PC-9 (cell line): ENCODE data around the gene DCAF4L1. TPM values are rescaled to one million over a fixed set of nuclear protein-coding genes. Genes with fewer than 3 reads are reported as not detected.

Source experiments
- BruUV-seq: library from RNA; stranded (reverse); fragments of 400-500 nt; replicated peaks from 2 replicates; lab custom pipeline; 2021; lab: Mats Ljungman, UMichigan
- CTCF ChIA-PET: fragments of 300-600 bp; sonication (Branson Sonifier 250); formaldehyde crosslinking; loops from one replicate; lab custom pipeline; 2022; ENCODE audit warnings: antibody characterized with exemption; lab: Charles Lee
- POLR2A ChIA-PET: fragments of 300-600 bp; sonication (Branson Sonifier 250); formaldehyde crosslinking; loops from one replicate; lab custom pipeline; 2022; ENCODE audit warnings: antibody characterized with exemption; ENCODE audit not compliant: unreplicated experiment; lab: Charles Lee
- DNase-seq, 2 experiments: peaks; one replicate each; pipeline versions ENCODE4 v3.0.0 to v3.0.0-alpha.2; 2015 to 2022; ENCODE audit warnings: mixed read lengths in 1 of 2
- H2AFZ ChIP-seq: fragments of 200-600 bp; sonication (generic); 2 replicates; pipeline ENCODE4 v1.8.1; 2017; ENCODE audit warnings: antibody characterized with exemption
- H3F3A ChIP-seq: fragments of 200-600 bp; sonication (generic); 2 replicates; pipeline ENCODE4 v1.8.1; 2017; ENCODE audit warnings: antibody characterized with exemption, mild to moderate bottlenecking, low read depth; ENCODE audit not compliant: insufficient read depth
- H3K27ac ChIP-seq: fragments of 200-600 bp; sonication (generic); 2 replicates; pipeline ENCODE4 v1.6.1; 2016; ENCODE audit warnings: mixed run types
- H3K27me3 ChIP-seq: fragments of 200-600 bp; sonication (generic); 2 replicates; pipeline ENCODE4 v1.6.1; 2016; ENCODE audit warnings: low read depth, mixed run types; ENCODE audit not compliant: insufficient read depth
- H3K36me3 ChIP-seq: fragments of 200-600 bp; sonication (generic); 2 replicates; pipeline ENCODE4 v1.6.1; 2016; ENCODE audit warnings: low read depth, mixed run types
- H3K4me1 ChIP-seq: fragments of 200-600 bp; sonication (generic); replicated peaks from 2 replicates; pipeline ENCODE4 v1.6.1; 2016; ENCODE audit warnings: mixed run types; ENCODE audit not compliant: insufficient read depth
- H3K4me2 ChIP-seq: fragments of 200-600 bp; sonication (generic); 2 replicates; pipeline ENCODE4 v1.6.1; 2017; ENCODE audit warnings: mixed run types
- H3K4me3 ChIP-seq: fragments of 200-600 bp; sonication (generic); 2 replicates; pipeline ENCODE4 v1.6.1; 2016; ENCODE audit warnings: mixed run types
- H3K79me2 ChIP-seq: fragments of 200-600 bp; sonication (generic); 2 replicates; pipeline ENCODE4 v1.6.1; 2017; ENCODE audit warnings: low read depth, mixed run types
- H3K9me2 ChIP-seq: fragments of 200-600 bp; sonication (generic); 2 replicates; pipeline ENCODE4 v1.8.1; 2017; ENCODE audit warnings: mild to moderate bottlenecking; ENCODE audit not compliant: insufficient read depth
- H3K9me3 ChIP-seq: fragments of 200-600 bp; sonication (generic); 2 replicates; pipeline ENCODE4 v1.8.1; 2016; ENCODE audit warnings: low read depth; ENCODE audit not compliant: insufficient read depth
- H4K20me1 ChIP-seq: fragments of 200-600 bp; sonication (generic); 2 replicates; pipeline ENCODE4 v1.8.1; 2017; ENCODE audit not compliant: insufficient read depth
- EZH2 ChIP-seq: fragments of 200-600 bp; sonication (generic); IDR thresholded peaks from 2 replicates; pipeline ENCODE4 v1.8.0; 2017; ENCODE audit warnings: antibody characterized with exemption, low read depth
- intact Hi-C: fragments of 100-400 bp; cut with micrococcal nuclease; formaldehyde crosslinking; loops from one replicate; pipeline ENCODE4 v1.10.0; 2022; ENCODE audit not compliant: unreplicated experiment
- total RNA-seq: library from RNA; stranded (reverse); gene quantifications from 2 replicates; pipeline ENCODE4 v1.2.3, GENCODE V29; 2021
- TF ChIP-seq, protein P1 (sequence below): fragments of 200-600 bp; sonication (generic); conservative IDR thresholded peaks from 2 replicates; pipeline ENCODE4 v1.6.1; 2017; ENCODE audit warnings: mixed run types, antibody characterized with exemption, mild to moderate bottlenecking, moderate library complexity

DCAF4L1 gene
- total RNA-seq, 1 experiment from 2014 or later = 0.15 TPM

DNA sequence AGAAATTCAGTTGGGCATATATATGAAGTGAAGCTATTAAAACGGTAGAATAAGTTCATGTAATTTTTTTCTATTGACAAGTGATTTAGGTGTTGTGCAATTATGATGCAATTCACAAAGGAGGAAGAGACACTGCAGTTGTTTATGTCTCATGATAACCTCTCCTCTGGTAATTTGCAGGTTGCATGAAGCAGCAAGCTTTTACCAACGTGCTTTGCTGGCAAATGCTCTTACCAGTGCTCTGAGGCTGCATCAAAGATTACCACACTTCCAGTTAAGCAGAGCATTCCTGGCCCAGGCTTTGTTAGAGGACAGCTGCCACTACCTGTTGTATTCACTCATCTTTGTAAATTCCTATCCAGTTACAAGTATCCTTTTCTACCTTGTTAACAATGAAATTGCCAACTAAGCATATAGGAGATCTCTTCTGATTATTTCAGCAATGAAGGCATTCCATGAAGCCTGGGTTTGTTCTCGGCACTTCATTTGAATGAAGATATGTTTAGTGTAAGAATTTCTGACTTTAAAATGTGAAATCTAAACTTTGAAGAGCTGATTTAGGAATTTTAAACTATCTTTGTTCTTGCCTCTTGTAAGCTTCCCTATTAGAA, 42.4 kb upstream of the DCAF4L1 start:
- Histone ChIP-seq H3K36me3 (peaks cover 41% of the 10 kb centered on the region), H3K4me1 (peaks cover 36% of the 10 kb centered on the region), H2AFZ (no peak overlapping the region), H3K9me3 (no peaks in the 10 kb centered on the region), H3K79me2 (peaks cover 75% of the 10 kb centered on the region), H3F3A (peaks cover 10% of the 10 kb centered on the region), H3K27me3 (no peaks in the 10 kb centered on the region), H3K27ac (no peak overlapping the region), H3K4me3 (no peak overlapping the region), H3K9me2 (no peaks in the 10 kb centered on the region), H4K20me1 (peaks cover 13% of the 10 kb centered on the region), H3K4me2 (peak overlapping the region; percentile 15; the same call in 1 of the 2 replicates)
- POLR2A ChIA-PET = interaction anchor here (0.5 kb wide), 1 partner anchor 20 kb away, joined by 3 read pairs; no protein-coding TSS in a partner anchor
- CTCF ChIA-PET = no interaction called here
- no TSS peak for BruUV-seq
- intact Hi-C loops = no loop called here
- peak in 1 of 2 experiments; percentile 46 for DNase-seq
- TF ChIP-seq, protein P1, sequence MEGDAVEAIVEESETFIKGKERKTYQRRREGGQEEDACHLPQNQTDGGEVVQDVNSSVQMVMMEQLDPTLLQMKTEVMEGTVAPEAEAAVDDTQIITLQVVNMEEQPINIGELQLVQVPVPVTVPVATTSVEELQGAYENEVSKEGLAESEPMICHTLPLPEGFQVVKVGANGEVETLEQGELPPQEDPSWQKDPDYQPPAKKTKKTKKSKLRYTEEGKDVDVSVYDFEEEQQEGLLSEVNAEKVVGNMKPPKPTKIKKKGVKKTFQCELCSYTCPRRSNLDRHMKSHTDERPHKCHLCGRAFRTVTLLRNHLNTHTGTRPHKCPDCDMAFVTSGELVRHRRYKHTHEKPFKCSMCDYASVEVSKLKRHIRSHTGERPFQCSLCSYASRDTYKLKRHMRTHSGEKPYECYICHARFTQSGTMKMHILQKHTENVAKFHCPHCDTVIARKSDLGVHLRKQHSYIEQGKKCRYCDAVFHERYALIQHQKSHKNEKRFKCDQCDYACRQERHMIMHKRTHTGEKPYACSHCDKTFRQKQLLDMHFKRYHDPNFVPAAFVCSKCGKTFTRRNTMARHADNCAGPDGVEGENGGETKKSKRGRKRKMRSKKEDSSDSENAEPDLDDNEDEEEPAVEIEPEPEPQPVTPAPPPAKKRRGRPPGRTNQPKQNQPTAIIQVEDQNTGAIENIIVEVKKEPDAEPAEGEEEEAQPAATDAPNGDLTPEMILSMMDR = no peak
- TF ChIP-seq EZH2 = no peak

DNA sequence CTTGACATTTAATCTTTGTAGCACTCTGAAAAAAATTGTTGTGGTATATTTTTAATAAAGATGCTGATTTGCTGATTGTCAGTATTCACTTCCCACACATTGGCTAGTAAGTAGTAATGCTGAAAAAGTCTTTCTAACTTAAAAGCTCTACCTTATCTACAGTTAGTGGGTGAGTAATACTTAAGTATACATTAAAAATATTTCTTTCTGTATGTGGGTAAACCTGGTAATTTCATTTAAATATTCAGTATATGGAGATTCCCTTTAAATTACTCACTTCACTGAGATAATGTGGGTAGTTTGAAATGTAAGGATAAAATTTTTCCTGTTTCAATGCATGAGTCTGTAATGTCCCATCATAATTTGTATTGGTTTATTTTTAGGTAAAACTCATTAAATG, 40.7 kb upstream of the DCAF4L1 start:
- no TSS peak for BruUV-seq

DNA sequence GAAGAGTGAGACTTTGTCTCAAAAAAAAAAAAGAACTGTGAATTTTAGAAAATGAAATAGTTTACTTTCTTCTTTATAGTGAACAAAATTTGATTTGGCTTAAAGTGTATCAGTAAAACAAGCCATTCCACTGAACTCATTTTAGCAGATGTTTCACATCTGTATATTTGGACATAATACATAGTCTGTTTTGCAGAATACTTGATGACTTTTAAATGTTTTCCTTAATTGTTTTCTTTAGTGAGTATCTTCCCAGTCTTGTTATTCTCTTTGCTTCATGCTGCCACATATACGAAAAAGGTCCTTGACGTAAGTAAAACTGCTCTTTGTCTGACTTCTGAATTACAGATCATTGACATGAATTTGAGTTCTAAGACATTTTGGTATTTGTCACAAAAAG, 38.0 kb upstream of the DCAF4L1 start:
- no TSS peak for BruUV-seq
- no peaks in the 10 kb centered on the region for H3K9me3 ChIP-seq
- peaks cover 45% of the 10 kb centered on the region for H3K36me3 ChIP-seq
- H3K4me1 ChIP-seq = peaks cover 11% of the 10 kb centered on the region
- no peak overlapping the region for H2AFZ ChIP-seq
- no peaks in the 10 kb centered on the region for H3K9me2 ChIP-seq
- intact Hi-C loops = no loop called here
- no peaks in the 10 kb centered on the region for H3K27me3 ChIP-seq
- H3F3A ChIP-seq = no peaks in the 10 kb centered on the region
- no peak for TF ChIP-seq EZH2
- TF ChIP-seq, protein P1 = no peak
- no peak overlapping the region for H3K4me3 ChIP-seq
- H3K79me2 ChIP-seq = peaks cover 40% of the 10 kb centered on the region
- H3K27ac ChIP-seq = no peak overlapping the region
- CTCF ChIA-PET = no interaction called here
- peaks cover 16% of the 10 kb centered on the region for H4K20me1 ChIP-seq
- POLR2A ChIA-PET = no interaction called here
- H3K4me2 ChIP-seq = no peak overlapping the region
- no peak for DNase-seq

More for the DNA sequence above, 40.7 kb upstream of the DCAF4L1 start:
- ChIA-PET CTCF (no interaction called here), POLR2A (no interaction called here)
- Histone ChIP-seq H3K27ac (no peak overlapping the region), H3K4me2 (no peak overlapping the region), H4K20me1 (peaks cover 13% of the 10 kb centered on the region), H3K9me2 (no peaks in the 10 kb centered on the region), H3K79me2 (peaks cover 67% of the 10 kb centered on the region), H3F3A (no peaks in the 10 kb centered on the region), H3K9me3 (no peaks in the 10 kb centered on the region), H3K27me3 (no peaks in the 10 kb centered on the region), H3K36me3 (peaks cover 43% of the 10 kb centered on the region), H2AFZ (no peak overlapping the region), H3K4me1 (peaks cover 36% of the 10 kb centered on the region), H3K4me3 (no peak overlapping the region)
- DNase-seq = no peak
- intact Hi-C loops = no loop called here
- no peak for TF ChIP-seq EZH2
- TF ChIP-seq, protein P1 = no peak
